ENCODE measurements around the gene DLST.

Gene DLST

DNA sequence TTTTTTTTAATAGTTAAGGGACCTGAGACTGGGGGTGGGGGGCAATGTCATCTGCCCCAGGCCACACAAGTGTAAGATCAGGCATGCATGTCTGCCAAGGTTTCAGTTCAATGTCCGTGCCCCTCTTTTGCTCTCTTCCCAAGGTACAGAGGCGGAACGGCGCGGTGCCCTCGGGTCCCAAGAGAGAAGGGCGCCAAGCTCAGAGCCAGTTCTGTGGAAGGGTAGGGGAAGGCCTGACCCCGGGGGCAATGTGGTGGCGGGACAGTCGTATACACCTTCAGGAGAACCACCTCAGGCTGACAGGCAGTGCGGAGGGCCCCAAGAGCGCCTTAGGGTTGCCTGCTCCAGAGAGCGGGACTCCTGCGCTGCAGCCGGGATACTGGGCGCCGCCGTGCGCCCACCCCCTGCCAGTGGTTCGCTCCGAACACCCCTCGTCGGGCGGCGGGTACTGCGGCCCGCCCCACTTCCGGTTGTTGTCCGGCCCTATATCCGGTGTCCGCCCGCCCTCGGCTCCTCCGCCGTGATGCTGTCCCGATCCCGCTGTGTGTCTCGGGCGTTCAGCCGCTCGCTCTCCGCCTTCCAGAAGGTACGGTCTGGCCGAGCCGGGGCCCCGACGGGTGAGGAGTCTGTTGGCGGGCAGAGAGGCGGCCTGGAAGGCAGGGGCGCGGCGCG is at the start of gene DLST:
DLST (plus strand) TSS at position 486 of the 672 bp plus-strand sequence; CDS start at position 524, 38 bp downstream.
- DNase-seq (ENCODE audit: low spot score) = peak; percentile 95

DNA sequence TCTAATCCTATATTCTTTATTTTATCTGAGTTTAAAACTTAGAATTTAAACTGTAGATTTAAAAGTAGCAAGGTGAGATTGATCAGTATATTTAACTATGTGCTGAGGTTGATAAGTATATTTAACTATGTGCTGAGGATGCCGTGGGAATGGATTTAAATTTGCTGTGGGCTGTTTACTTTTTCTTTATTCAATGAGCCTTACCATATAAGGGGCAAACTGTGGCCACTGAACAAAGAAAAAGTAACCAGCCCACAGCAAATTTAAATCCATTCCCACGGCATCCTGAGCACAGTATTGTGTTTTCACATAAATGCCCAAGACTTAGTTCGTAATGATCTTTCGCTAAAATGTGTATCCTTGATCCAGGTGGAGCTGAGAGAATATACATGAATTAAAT is 48.9 kb upstream of the DLST start:
- DNase-seq (ENCODE audit: low spot score) = no peak

DNA sequence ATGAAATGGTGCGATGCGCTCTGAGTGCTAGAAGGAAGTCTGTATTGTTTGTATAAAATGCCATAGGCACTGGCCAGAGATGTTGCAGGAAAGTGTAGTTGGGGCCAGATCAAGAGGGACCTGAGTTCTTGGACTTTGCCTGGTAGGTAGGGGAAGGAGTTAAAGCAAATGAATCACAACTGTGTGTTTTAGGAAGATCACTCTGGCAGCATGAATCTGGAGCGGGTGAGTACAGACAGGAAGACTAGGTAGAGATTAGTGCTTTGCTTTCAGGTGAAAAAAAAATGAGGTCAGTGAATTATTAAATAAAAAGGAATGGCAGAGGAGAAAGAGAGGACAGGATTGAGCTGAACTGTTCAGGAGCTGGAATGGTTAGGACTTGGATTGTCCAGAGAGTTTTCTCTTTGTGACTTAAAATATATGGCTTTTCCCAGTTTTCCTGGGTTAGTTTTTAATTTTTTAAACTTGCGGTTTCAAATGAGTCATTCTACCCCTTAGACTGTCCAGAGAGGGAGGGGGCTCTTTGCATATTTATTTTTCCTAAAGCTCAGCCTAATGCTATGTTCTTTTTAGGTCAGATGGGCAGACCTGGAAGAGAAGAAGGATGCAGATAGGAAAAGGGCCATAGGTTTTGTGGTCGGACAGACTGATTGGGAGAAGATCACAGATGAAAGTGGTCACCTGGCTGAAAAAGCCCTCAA is 46.9 kb upstream of the DLST start:
- no peak for DNase-seq (ENCODE audit: low spot score)

DNA sequence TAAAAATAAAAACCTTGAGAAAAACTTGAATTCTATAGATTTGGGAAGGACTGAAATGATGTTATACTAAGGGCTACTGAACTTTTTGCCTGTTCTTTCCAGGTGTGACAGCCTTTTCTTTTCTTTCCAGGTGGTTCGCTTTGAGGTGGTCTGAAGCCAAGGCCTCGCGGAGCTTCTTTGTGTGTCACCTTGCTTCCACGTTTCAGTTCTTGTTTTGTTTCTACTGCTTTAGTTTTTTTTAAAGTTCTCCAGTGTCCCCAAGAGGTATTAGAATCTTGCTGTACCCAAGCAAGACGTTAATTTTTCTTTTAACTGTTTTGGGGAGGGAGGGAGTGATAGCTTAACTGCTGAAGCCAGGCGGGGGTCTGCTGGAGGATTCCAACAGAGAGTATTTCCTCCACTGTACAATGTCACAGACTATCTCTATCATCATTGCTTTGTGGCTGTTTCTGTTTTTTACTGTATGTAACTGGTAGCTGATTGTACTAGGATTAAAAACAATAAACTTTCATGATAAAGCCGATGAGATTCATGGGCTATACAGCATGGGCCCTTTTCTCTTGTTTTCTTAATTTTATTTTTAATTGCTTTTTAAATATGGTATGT is 46.0 kb upstream of the DLST start:
- no peak for DNase-seq (ENCODE audit: low spot score)

DNA sequence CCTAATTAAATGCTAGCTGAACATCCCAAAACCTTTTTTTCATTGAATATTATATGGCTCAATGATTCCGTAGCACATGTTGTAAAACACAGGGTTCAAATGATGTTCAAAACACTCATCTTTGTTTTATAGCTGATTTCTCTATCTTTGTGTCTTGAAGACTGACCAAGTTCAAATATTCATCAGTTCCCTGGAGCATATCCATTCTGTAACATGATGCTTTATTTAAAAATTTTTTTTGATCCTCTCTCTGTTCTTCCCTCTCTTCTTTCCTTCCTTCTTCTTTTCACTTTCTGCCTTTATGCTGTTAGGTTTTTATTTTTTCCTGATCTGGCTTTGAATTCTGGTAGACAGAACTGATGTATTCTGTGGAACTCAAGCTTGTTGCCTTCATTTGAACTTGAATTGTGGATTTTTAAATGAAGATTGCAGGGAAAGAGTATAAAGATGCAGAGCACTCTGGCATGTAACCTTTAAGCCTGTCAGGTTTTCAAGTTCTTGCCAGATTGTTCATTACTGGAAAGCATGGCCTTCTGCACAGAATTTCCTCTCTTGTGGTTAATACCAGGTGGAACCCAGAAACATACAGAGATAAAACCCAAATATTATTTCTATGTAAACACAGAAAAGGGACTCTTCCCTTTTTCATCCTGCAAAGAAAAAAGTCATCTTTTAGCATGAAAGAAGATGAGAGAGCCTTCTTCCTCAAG is 45.3 kb upstream of the DLST start:
- DNase-seq (ENCODE audit: low spot score) = no peak

DNA sequence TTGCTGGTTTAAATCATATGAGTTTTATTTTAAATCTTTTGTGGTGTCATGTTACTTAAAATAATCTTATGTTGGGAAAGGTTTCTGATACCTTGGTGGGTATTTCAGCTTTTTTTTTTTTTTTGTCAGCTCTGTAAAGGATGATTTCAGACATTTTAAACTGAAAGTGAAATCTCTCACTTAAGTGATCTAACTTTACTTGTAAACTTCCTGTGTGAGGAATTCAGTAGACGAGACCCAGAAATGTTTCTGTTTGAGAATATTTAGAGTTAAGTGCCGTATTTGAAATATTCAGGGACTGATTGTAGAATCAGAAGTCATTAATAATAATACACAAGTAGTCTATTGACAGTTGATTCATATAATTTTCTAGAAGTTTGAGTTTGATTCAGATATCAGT is 43.5 kb upstream of the DLST start:
- DNase-seq (ENCODE audit: low spot score) = no peak

DNA sequence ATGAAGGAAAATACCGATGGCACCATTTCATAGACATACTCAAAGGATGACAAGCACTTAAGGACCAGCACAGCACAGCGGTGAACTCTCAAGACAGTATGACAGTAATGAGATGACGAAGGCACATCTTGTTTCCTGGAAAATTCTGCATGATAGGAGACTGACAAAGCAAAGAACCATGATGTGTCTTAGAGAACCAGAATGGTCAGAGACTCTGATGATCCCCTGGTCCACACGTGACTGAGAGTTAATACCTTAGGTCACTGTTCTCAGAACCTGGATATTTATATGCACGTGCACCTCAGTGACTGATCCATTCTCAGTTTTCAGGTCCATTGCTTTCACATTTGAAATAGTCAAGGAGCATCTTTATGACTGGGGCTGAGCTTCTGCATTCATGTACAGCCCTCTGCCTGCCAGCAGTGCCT is 41.1 kb upstream of the DLST start:
- DNase-seq (ENCODE audit: low spot score) = no peak

DNA sequence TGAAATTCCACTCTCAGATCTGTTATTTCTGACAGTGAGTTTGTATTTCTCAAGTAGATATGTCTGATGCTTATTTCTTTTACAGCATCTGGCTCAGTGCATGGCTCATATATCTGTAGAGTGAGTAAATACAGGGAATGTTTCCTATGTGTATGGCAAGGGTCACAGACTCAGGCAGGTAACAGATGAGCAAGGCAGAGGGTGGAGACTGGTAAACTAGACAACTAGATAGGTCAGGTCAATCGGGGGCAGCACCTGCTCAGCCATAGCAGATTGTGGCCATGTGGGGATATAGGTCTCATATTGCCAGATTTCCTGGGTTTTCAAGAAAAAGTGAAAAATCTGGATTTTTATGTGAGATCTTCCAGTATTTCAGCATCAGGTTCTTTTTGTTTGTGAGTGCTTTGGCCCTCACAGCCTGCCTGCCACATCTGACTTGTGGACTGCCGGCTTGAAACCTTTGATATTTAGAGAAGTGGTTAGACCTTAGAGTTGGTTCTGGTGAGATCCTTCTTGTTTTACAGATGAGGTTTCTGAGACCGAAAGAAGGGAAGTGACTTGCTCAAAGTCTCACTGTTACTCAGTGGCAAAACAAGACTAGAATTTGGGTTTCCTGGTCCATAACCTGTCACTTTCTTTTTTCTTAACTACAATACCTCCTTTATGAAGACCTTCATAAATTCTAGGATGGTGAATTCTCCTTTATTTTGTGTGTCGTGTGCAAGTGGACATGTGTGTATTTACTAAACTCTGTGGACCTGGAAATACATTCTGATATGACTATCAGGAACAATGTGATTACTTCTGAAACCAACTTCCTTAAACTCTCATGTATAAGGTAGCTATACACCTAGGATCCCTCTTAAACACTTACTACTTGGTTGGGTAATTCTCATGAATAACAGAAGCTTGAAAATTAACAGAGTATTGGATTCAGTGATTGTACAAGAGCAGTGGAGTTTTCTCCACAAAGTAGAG is 40.2 kb upstream of the DLST start:
- DNase-seq (ENCODE audit: low spot score) = no peak

DNA sequence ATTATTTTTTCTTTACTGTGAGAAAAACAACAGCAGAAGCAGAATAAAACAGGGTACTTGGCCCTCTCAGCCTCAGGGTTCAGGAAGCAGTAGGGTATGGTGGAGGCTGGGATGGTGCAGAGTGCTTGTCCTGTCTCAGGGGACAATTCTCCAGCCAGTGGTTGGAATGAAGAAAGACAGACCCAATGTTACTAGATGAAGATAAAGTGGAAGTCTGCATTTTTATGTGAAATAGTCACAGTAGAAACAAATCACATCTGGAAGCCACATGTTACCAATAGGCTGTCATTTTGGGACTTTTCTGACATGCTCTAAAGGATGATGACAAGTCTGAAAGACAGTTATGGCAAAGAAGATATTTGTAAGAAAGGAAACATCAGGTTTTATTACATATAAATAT is 38.1 kb upstream of the DLST start:
- peak; percentile 32 for DNase-seq (ENCODE audit: low spot score)

DNA sequence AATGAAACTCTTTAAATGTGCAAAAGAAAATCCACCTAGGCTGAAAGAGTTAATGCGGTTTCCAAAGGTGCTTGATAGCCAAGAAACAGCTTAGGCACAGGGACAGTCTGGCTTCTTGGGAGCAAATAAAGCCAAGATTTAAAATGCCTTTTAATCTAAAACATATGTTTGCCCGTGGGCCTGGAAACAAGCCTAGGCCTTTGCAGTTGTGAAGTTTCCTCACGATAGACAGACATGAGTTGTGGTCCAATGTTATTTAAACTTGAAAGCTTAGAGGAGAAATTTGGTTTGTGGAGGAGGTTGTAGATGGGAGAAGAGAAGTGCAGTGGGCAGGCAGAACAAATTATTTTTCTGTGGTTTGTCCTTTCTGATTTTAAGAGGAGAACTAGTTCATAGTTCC is 35.5 kb upstream of the DLST start:
- no peak for DNase-seq (ENCODE audit: low spot score)

DNA sequence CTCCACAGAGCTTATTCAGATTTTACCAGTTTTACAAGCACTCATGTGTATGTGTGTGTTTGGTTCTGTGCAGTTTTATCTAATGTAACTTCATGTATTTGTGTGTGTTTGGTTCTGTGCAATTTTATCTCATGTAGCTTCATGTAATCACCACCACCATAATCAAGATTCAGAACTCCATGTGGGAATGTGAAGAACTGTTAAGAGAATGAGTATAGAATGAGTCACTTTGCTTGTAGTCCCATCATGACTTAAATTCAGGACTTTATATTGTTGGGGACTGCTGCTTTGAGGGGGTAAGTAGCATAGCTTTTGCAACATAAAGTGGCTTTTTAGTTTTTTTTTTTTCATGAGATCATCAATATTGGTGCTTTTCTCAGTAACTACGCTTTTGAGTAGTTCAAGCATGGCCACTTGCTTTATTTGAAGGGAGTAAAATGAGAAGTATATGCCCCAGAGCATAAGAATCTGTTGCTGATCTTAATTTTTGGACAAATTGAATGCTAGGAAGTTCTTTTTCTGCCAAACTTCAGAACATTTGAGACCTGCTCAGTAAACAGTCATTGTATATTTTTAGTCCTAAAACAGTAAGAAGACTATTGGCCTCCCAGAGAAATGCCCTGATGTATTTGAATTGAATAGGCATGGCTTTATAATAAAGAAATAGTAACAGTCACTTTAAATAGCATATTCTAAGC is 34.6 kb upstream of the DLST start:
- no peak for DNase-seq (ENCODE audit: low spot score)

DNA sequence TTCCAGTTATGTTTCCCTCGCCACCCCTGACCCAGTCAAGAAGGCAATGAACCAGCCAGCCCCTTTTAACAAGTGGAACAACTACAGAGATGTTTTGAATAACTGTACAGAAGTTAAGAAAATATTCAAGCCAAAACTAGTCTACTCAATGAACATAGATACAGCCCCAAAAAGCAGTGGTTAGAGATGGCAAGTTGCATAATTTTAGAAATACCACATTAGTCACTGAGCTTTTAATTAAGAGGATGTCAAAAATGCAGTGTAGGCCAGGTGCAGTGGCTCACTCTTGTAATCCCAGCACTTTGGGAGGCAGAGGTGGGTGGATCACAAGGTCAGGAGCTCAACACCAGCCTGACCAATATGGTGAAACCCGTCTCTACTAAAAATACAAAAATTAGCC is 32.9 kb upstream of the DLST start:
- DNase-seq (ENCODE audit: low spot score) = no peak

DNA sequence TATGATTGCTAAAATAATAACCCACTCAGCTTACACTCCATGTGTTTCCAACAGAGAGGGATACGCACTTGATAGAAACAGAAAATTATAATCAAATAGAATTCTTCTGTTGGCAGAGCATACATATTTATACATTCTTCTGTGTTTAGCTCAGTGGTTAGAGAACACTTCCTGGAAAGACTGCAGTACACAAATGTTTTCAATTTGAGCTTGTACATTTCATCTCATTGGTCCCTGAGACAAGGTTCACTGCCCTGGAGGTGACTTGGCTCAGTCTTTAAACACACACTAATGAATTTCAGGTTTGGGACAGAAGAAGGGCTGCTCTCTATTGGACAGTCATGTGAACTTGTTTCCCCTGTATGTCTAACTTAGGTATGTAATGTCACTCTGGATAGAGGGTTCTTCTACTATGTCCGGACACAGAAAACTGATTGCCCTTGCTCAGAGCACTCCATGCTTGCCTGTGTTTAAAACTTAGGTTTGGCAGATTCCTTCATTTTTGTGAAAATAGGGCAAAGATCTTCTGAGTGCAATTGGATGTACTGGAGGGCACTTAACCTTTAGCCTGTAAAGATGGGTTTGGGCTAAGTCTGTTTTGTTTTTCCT is 28.7 kb upstream of the DLST start:
- DNase-seq (ENCODE audit: low spot score) = no peak

DNA sequence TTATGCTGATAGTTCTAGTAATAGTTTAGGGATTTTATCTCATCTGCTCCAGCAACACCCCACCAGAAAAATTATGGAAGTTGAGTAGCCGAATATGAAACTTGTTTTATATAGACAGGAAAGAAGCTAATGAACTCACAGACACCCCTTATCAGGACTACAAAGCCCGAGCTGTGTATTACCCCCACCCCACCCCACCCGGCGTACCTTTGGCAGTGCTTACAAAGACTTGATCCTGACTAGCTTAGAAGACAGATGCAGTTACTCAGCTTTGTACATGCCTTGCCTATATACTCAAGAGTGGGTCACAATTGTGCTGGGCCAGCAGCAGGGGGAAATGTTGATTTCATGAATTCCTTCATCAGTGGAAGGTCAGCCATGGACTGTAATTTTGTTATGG is 28.1 kb upstream of the DLST start:
- no peak for DNase-seq (ENCODE audit: low spot score)

DNA sequence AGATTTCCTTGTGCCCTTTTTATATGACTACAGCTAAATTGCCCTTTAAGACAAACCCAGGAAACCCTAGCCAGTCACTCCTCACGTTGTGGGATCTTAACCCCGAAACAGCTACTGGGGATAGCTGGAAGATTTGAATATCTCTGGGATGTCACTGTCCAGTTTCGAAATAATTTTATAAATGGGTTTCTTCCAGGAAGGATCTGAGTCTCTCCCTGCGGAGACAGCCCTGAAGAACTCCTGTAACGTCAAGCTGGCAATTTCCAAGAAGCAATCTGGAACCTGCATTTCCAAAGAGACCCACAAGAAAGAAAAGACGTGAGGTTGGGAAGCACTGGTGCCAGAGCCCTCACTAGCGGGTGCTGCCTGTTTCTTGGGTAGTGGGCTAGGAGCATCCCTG is 26.7 kb upstream of the DLST start:
- no peak for DNase-seq (ENCODE audit: low spot score)

DNA sequence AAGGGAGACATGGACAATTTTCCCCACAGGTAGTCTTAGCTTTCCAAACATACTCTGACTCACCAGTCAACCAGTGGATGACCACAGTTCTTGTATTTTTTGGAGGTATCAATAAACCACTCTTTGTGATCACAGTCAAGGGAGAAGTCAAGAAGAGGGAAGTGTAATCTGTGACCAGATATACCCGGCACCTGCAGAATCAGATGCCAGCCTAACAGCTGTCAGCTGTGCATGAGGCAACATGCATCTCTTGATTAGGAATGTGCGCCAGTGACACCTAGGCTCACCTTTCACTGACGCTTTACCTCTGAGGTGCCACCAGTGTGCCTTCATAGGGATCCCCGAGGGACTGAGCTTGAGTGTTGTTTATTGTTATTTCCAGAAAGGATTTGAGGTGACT is 25.8 kb upstream of the DLST start:
- DNase-seq (ENCODE audit: low spot score) = no peak

DNA sequence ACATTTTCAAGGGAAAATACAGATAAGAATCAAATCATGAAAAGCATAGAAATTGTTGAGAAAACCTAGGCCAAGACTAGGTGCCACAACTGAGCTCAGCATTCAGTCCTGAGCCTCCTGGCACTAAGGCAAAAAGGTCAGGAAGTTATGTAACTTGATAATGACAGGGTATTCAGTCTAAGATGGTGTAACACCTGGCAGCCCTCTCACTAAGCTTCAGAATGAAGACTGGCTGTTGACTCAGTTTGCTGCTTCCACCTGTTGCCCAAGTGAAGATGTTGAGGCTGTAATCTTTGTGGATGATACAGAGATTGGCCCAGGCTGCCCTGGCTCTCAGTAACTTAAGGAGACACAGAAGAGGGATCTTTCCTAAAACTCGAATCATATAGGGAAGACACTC is 25.4 kb upstream of the DLST start:
- DNase-seq (ENCODE audit: low spot score) = no peak

DNA sequence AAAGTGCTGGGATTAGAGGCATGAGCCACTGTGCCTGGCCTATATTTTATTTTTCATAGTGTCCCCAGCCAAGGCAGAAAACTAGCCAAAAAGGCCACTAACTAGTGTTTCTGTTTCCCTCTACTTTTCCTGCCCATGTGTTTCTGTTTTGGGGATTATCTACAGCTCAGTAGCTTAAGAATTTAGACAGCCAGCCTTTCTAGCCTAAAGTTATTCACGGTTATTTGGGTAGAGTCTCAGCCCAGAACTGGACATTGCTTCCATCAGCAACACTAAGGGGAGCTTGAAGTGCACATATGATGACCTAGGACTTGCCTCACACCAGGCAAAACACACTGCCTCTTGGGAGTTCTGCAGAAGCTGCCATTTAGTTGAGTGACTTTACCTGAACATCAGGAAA is 23.7 kb upstream of the DLST start:
- DNase-seq (ENCODE audit: low spot score) = no peak

DNA sequence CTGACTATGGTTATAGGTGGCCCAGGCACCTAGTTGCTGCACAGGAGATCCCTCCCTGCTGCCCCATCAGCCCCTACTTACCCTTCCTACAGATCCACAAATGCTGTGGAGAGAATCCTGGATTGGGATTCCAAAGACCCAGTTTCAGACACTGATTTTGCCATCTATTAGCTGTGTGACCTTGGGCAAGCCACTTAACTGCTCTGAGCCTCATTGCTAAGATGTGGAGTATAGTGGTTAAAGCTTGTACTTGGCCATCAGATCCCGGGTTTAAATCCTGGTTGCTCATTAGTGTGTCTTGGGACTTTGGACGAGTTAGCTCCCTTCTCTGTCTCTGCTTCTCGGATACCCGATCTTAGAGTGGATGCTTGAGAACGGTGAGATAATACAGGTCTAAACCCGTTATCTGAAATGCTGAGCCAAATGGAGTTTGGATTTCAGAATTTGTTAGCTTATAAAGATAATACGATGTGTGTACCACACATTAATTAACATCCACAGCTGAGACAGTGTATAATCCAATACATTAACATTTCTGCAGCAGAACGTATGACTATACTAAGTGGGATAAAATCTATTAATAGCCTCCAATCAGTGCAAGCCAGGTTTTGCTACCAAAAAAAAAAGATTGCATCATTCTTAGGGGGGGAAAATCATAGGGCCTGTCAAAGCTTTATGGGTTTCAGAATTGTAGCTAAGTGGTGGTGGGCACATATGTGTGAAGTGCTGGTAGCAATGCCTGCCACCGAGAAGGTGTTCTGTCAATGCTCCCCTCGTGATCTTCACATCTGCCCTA is 21.8 kb upstream of the DLST start:
- peak; percentile 25 for DNase-seq (ENCODE audit: low spot score)

Measured in hepatic stellate cell (primary cell).